KMS-11 (cell line): ENCODE results near the gene ACTR8.

Experiments used
- H2AFZ ChIP-seq: fragments of 200-600 bp; sonication (generic); 2 replicates; pipeline ENCODE4 v1.6.1; 2016; ENCODE audit warnings: antibody characterized with exemption, mixed run types, low read depth
- H3K27ac ChIP-seq: fragments of 200-600 bp; sonication (generic); 2 replicates; pipeline ENCODE4 v1.6.1; 2016; ENCODE audit warnings: mild to moderate bottlenecking, mixed run types
- H3K27me3 ChIP-seq: fragments of 200-600 bp; sonication (generic); 2 replicates; pipeline ENCODE4 v1.6.1; 2017; ENCODE audit warnings: mild to moderate bottlenecking, low read depth, mixed run types, moderate library complexity; ENCODE audit not compliant: insufficient read depth
- H3K36me3 ChIP-seq: fragments of 200-600 bp; sonication (generic); 2 replicates; pipeline ENCODE4 v1.6.1; 2017; ENCODE audit warnings: mild to moderate bottlenecking, mixed run types; ENCODE audit not compliant: insufficient read depth
- H3K4me1 ChIP-seq: fragments of 200-600 bp; sonication (generic); 2 replicates; pipeline ENCODE4 v1.6.1; 2016; ENCODE audit warnings: mild to moderate bottlenecking, low read depth, mixed run types; ENCODE audit not compliant: poor library complexity, severe bottlenecking
- H3K4me2 ChIP-seq: fragments of 200-600 bp; sonication (generic); 2 replicates; pipeline ENCODE4 v1.7.0; 2016; ENCODE audit warnings: mild to moderate bottlenecking, mixed run types
- H3K4me3 ChIP-seq: fragments of 200-600 bp; sonication (generic); IDR thresholded peaks from 2 replicates; pipeline ENCODE4 v1.6.1; 2017; ENCODE audit warnings: low read depth, low read length, mixed read lengths; ENCODE audit not compliant: insufficient read depth
- H3K79me2 ChIP-seq: fragments of 200-600 bp; sonication (generic); 2 replicates; pipeline ENCODE4 v1.6.1; 2016; ENCODE audit warnings: low read depth, mixed run types; ENCODE audit not compliant: insufficient read depth
- H3K9ac ChIP-seq: fragments of 200-600 bp; sonication (generic); 2 replicates; pipeline ENCODE4 v1.6.1; 2016; ENCODE audit warnings: mild to moderate bottlenecking, mixed run types
- H4K20me1 ChIP-seq: fragments of 200-600 bp; sonication (generic); 2 replicates; pipeline ENCODE4 v1.6.1; 2016; ENCODE audit warnings: mild to moderate bottlenecking, mixed run types; ENCODE audit not compliant: insufficient read depth
- TF ChIP-seq, protein P1 (sequence below): fragments of 200-600 bp; sonication (generic); conservative IDR thresholded peaks from 2 replicates; pipeline ENCODE4 v1.6.1; 2017; ENCODE audit warnings: low read depth, mild to moderate bottlenecking, antibody characterized with exemption, low read length, moderate library complexity, mixed read lengths

ACTR8 gene

DNA sequence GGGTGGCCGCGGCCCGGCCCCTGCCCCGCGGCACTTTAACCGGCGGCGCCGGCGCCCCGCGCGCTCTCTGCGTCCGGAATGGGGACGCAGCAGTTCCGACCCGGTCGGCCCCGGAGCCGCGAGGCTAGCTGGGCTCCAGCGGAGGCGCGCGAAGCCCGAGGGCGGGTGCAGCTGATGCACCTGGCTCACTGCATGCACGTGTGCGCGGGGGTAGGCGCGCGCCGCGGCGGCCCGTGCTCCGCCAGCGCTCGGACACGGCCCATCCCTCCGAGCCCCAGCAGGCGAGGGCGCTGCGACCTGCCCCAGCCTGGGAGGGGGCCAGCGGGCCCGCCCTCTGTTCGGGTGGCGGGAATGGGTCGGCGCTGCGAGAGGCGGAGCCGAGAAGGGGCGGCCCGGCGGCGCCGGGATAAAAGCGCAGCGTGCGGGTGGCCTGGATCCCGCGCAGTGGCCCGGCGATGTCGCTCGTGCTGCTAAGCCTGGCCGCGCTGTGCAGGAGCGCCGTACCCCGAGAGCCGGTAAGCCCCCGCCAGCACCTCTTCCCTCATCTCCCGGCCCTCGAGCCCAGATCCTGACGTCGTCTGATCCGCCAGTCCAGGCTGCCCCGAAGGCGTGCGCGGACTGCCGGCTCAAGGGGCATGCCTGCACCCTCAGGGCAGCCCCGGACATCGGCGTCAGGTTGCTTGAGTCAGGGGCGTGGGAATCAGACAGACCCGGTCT lies 35.7 kb downstream of the ACTR8 start, which contains the start of the genes CHDH and IL17RB:
TSS of gene CHDH (minus strand) at position 286 of the 717 bp plus-strand sequence. CDS start 22,411 bp downstream, outside the sequence.
TSS of gene IL17RB (plus strand) at position 435 of the 717 bp plus-strand sequence. CDS start at position 456, 21 bp downstream.
- TF ChIP-seq, protein P1, sequence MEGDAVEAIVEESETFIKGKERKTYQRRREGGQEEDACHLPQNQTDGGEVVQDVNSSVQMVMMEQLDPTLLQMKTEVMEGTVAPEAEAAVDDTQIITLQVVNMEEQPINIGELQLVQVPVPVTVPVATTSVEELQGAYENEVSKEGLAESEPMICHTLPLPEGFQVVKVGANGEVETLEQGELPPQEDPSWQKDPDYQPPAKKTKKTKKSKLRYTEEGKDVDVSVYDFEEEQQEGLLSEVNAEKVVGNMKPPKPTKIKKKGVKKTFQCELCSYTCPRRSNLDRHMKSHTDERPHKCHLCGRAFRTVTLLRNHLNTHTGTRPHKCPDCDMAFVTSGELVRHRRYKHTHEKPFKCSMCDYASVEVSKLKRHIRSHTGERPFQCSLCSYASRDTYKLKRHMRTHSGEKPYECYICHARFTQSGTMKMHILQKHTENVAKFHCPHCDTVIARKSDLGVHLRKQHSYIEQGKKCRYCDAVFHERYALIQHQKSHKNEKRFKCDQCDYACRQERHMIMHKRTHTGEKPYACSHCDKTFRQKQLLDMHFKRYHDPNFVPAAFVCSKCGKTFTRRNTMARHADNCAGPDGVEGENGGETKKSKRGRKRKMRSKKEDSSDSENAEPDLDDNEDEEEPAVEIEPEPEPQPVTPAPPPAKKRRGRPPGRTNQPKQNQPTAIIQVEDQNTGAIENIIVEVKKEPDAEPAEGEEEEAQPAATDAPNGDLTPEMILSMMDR = no peak
- no peaks in the 10 kb centered on the region for H3K4me1 ChIP-seq
- no peak within 1 kb of the TSS for H3K4me3 ChIP-seq
- peak within 1 kb of the TSS; percentile 36 for H3K4me2 ChIP-seq
- H3K9ac ChIP-seq = peak within 1 kb of the TSS; percentile 32; the same call in 1 of the 2 replicates
- H3K27me3 ChIP-seq = no peaks in the 10 kb centered on the region
- peak within 1 kb of the TSS; percentile 38 for H2AFZ ChIP-seq
- no peaks in the 10 kb centered on the region for H3K79me2 ChIP-seq
- no peaks in the 10 kb centered on the region for H4K20me1 ChIP-seq
- H3K27ac ChIP-seq = no peak within 1 kb of the TSS
- H3K36me3 ChIP-seq = no peaks in the 10 kb centered on the region

DNA sequence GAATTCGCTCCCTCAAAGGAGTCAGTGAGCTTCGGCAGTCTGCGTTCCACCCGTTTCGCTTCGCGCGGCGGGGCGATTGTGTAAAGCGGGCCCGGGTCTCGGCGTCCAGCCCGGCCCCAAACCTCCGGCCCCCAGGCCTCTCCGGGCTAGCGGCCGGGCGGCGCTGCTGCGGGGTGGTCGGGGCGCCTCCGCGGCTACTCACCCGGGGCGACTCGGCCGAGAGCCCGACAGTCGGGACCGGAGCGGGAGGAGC lies 36.1 kb downstream of the ACTR8 start:
- H2AFZ ChIP-seq = peak overlapping the region; percentile 38; the same call in 1 of the 2 replicates
- H3K27ac ChIP-seq = no peak overlapping the region
- peak overlapping the region; percentile 36 for H3K4me2 ChIP-seq
- no peaks in the 10 kb centered on the region for H3K27me3 ChIP-seq
- no peak overlapping the region for H3K4me3 ChIP-seq
- no peaks in the 10 kb centered on the region for H3K79me2 ChIP-seq
- no peaks in the 10 kb centered on the region for H4K20me1 ChIP-seq
- H3K9ac ChIP-seq = peak overlapping the region; percentile 32; the same call in 1 of the 2 replicates
- no peaks in the 10 kb centered on the region for H3K4me1 ChIP-seq
- TF ChIP-seq, protein P1 = no peak
- H3K36me3 ChIP-seq = no peaks in the 10 kb centered on the region

DNA sequence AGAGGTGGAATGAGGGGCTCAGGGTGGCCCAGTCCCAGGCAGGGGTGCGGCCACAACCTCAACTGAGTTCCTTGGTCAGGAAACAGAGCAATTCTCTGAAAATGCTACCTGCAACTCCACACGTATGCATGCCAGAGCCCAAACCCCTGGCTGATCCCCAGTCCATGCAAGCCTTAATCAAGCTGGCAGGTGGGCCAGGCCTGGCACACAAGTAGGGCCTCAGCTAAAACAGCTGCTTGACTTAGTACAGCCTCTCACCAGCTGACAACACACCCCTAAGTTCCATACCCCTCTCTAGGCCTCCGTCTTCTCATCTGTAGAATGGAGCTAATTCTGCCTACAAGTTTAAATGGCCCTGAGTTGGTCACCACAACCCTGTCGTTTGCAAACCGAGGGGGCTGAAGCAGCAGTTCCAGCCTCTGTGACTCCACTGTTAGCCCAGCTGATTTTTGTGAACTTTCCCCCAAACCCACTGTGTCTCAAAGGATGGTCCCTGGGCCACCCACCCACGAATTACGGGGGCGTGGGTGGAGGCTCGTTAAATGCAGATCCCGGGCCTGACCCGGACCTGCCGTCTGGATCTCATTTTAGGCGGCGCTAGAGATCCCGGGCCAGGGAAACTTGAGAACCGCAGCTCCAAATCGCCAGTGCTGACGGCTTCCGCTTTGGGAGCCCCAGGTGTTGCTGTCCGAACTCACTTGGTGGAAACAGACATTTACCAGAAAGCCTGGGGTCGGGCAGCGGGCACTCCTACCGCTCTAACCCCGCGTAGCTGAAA lies 36.7 kb downstream of the ACTR8 start:
- Histone ChIP-seq H3K27me3 (no peaks in the 10 kb centered on the region), H3K4me2 (peak overlapping the region; percentile 36), H3K4me3 (no peak overlapping the region), H2AFZ (peak overlapping the region; percentile 38), H3K79me2 (no peaks in the 10 kb centered on the region), H4K20me1 (no peaks in the 10 kb centered on the region), H3K9ac (peak overlapping the region; percentile 32; the same call in 1 of the 2 replicates), H3K36me3 (no peaks in the 10 kb centered on the region), H3K4me1 (no peaks in the 10 kb centered on the region), H3K27ac (no peak overlapping the region)
- TF ChIP-seq, protein P1 = 0 out of 2 replicates have a peak, but pooled peaks have one; percentile 15

DNA sequence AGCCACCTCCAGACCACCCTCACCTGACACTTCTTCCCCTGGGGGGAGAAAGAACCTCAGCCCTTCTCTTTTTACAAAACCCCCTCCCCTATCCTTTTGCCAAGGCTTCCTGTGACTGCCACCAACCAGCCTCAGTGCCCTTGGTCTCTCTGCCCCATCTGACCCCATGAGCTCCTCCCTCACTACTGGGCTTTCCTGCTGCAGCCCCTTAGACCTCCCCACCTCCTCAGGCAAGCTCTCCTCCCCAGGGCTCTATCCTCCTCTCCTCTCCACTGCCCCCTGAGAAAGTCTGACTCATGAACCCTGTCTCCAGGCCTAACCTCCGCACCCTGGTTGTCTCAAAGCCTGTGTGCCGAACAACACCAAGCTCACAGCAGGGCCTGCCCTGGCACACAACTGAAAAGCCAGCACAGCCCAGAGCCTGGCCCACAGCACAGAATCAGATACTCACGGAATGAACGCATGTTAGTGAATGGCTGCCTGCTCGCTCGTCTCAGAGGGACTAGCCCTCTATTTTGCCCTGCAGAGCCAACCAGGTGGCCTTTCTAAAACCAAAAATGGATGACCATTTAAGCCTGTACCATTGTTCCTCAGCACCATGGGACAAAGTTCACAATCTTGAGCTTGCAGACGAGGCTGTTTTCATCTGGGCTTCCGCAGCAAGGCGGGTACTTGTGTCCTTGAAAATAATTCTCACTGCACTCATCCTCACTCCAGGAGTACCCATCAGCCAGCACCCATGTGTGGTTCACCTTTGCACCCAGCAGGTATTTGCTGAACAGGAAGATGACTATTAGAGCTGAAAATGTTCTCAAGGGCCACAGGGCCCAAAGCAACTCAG lies 37.5 kb downstream of the ACTR8 start:
- Histone ChIP-seq H4K20me1 (no peaks in the 10 kb centered on the region), H3K36me3 (no peaks in the 10 kb centered on the region), H3K27me3 (no peaks in the 10 kb centered on the region), H3K4me1 (no peaks in the 10 kb centered on the region), H2AFZ (no peak overlapping the region), H3K4me3 (no peak overlapping the region), H3K27ac (no peak overlapping the region), H3K9ac (no peak overlapping the region), H3K79me2 (no peaks in the 10 kb centered on the region), H3K4me2 (no peak overlapping the region)
- TF ChIP-seq, protein P1 = no peak
